Hepatocyte (in vitro differentiated cells): Measurements from ENCODE around the gene DCUN1D1.

Experiments used
- CTCF ChIP-seq: fragments of 200-600 bp; sonication (generic); IDR thresholded peaks from 2 replicates; pipeline ENCODE4 v1.5.1; 2016; ENCODE audit warnings: antibody characterized with exemption, mild to moderate bottlenecking; ENCODE audit not compliant: poor library complexity
- EZH2 ChIP-seq: fragments of 200-600 bp; sonication (generic); IDR thresholded peaks from 2 replicates; pipeline ENCODE4 v1.6.1; 2016; ENCODE audit warnings: antibody characterized with exemption, mild to moderate bottlenecking, borderline replicate concordance

GRCh38 chr3:182964179-182964578, 16.2 kb downstream of the DCUN1D1 start:
- TF ChIP-seq EZH2 (no peak), CTCF (no peak)
